DOHH2 (cell line): Measurements from ENCODE around the gene LAMC1.
A peak's percentile ranks its signal among the peaks of the same experiment; 100 is the strongest.

Experiments used
- H3F3A ChIP-seq: fragments of 200-600 bp; sonication (generic), shearing (Covaris generic); 2 replicates; pipeline ENCODE4 v1.6.0; 2016; ENCODE audit warnings: antibody characterized with exemption, mild to moderate bottlenecking; ENCODE audit not compliant: control insufficient read depth, insufficient read depth
- H3K27ac ChIP-seq: fragments of 200-600 bp; sonication (generic); 2 replicates; pipeline ENCODE4 v1.5.1; 2014; ENCODE audit warnings: low read depth, mild to moderate bottlenecking, low read length, moderate library complexity
- H3K27me3 ChIP-seq: fragments of 200-600 bp; sonication (generic); 2 replicates; pipeline ENCODE4 v1.6.1; 2014; ENCODE audit warnings: mild to moderate bottlenecking, low read length, mixed read lengths; ENCODE audit not compliant: control insufficient read depth
- H3K36me3 ChIP-seq: fragments of 200-600 bp; sonication (generic); 2 replicates; pipeline ENCODE4 v1.6.1; 2014; ENCODE audit warnings: mild to moderate bottlenecking, low read length, moderate library complexity, mixed read lengths; ENCODE audit not compliant: control insufficient read depth
- H3K4me1 ChIP-seq: fragments of 200-600 bp; sonication (generic); 2 replicates; pipeline ENCODE4 v1.6.1; 2014; ENCODE audit warnings: mild to moderate bottlenecking, low read length, mixed read lengths; ENCODE audit not compliant: control insufficient read depth
- H3K4me2 ChIP-seq: fragments of 200-600 bp; sonication (generic); 2 replicates; pipeline ENCODE4 v1.6.0; 2014; ENCODE audit warnings: mild to moderate bottlenecking, low read length, moderate library complexity
- H3K4me3 ChIP-seq: fragments of 200-600 bp; sonication (generic); 2 replicates; pipeline ENCODE4 v1.5.1; 2014; ENCODE audit warnings: mild to moderate bottlenecking, low read length, mixed read lengths
- H3K79me2 ChIP-seq: fragments of 200-600 bp; sonication (generic); 2 replicates; pipeline ENCODE4 v1.6.1; 2014; ENCODE audit warnings: mild to moderate bottlenecking, low read length, mixed read lengths; ENCODE audit not compliant: control insufficient read depth
- H3K9me2 ChIP-seq: fragments of 200-600 bp; sonication (generic); replicated peaks from 2 replicates; pipeline ENCODE4 v1.6.1; 2014; ENCODE audit warnings: mild to moderate bottlenecking, low read length, mixed read lengths; ENCODE audit not compliant: control insufficient read depth
- H3K9me3 ChIP-seq: fragments of 200-600 bp; sonication (generic); 2 replicates; pipeline ENCODE4 v1.6.1; 2014; ENCODE audit warnings: antibody characterized with exemption, low read length, mixed read lengths; ENCODE audit not compliant: control insufficient read depth, insufficient read depth
- H4K20me1 ChIP-seq: fragments of 200-600 bp; sonication (generic); 2 replicates; pipeline ENCODE4 v1.6.0; 2014; ENCODE audit warnings: low read depth, mild to moderate bottlenecking, antibody characterized with exemption, low read length, moderate library complexity; ENCODE audit not compliant: control insufficient read depth, insufficient read depth
- EZH2phosphoT487 ChIP-seq: fragments of 200-600 bp; sonication (generic); IDR thresholded peaks from 2 replicates; pipeline ENCODE4 v1.6.1; 2017; ENCODE audit warnings: borderline replicate concordance, mild to moderate bottlenecking, antibody characterized with exemption, low read length, moderate library complexity, mixed read lengths
- TF ChIP-seq, protein P1 (sequence below): fragments of 200-600 bp; sonication (generic); IDR thresholded peaks from one replicate; pipeline ENCODE4 v1.5.1; 2014; ENCODE audit warnings: antibody characterized with exemption, mild to moderate bottlenecking, low read depth, low read length; ENCODE audit not compliant: poor library complexity, severe bottlenecking

LAMC1 gene

GRCh38 chr1:183023146-183023600 is at the start of gene LAMC1:
LAMC1 (plus strand) TSS chr1:183023420; CDS start chr1:183023717, 297 bp downstream.
- Histone ChIP-seq H3K4me3 (peak within 1 kb of the TSS; percentile 74), H4K20me1 (peaks cover 9% of the 10 kb centered on the region; the same call in 1 of the 2 replicates), H3K27me3 (peaks cover 16% of the 10 kb centered on the region), H3K9me3 (no peaks in the 10 kb centered on the region), H3K9me2 (no peaks in the 10 kb centered on the region), H3K4me2 (peak within 1 kb of the TSS; percentile 80), H3K36me3 (no peaks in the 10 kb centered on the region), H3K4me1 (peaks cover 47% of the 10 kb centered on the region), H3K79me2 (peaks cover 17% of the 10 kb centered on the region), H3K27ac (peak within 1 kb of the TSS; percentile 36), H3F3A (peaks cover 14% of the 10 kb centered on the region)
- TF ChIP-seq, protein P1, sequence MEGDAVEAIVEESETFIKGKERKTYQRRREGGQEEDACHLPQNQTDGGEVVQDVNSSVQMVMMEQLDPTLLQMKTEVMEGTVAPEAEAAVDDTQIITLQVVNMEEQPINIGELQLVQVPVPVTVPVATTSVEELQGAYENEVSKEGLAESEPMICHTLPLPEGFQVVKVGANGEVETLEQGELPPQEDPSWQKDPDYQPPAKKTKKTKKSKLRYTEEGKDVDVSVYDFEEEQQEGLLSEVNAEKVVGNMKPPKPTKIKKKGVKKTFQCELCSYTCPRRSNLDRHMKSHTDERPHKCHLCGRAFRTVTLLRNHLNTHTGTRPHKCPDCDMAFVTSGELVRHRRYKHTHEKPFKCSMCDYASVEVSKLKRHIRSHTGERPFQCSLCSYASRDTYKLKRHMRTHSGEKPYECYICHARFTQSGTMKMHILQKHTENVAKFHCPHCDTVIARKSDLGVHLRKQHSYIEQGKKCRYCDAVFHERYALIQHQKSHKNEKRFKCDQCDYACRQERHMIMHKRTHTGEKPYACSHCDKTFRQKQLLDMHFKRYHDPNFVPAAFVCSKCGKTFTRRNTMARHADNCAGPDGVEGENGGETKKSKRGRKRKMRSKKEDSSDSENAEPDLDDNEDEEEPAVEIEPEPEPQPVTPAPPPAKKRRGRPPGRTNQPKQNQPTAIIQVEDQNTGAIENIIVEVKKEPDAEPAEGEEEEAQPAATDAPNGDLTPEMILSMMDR, result no peak
- no peak for TF ChIP-seq EZH2phosphoT487

GRCh38 chr1:182974506-182975191 is 48.6 kb upstream of the LAMC1 start:
- no peak for TF ChIP-seq EZH2phosphoT487
- TF ChIP-seq, protein P1, result no peak
- Histone ChIP-seq H3K9me3 (no peaks in the 10 kb centered on the region), H4K20me1 (no peaks in the 10 kb centered on the region), H3K79me2 (no peaks in the 10 kb centered on the region), H3K36me3 (no peaks in the 10 kb centered on the region), H3K9me2 (no peaks in the 10 kb centered on the region), H3K27ac (no peak overlapping the region), H3F3A (no peaks in the 10 kb centered on the region), H3K4me3 (no peak overlapping the region), H3K4me1 (no peaks in the 10 kb centered on the region), H3K27me3 (peaks cover 12% of the 10 kb centered on the region), H3K4me2 (no peak overlapping the region)

GRCh38 chr1:182977480-182977879 is 45.7 kb upstream of the LAMC1 start:
- H3K27me3 ChIP-seq, result no peaks in the 10 kb centered on the region
- H4K20me1 ChIP-seq, result no peaks in the 10 kb centered on the region
- no peaks in the 10 kb centered on the region for H3K79me2 ChIP-seq
- no peaks in the 10 kb centered on the region for H3K36me3 ChIP-seq
- H3K4me3 ChIP-seq, result no peak overlapping the region
- no peak overlapping the region for H3K4me2 ChIP-seq
- TF ChIP-seq EZH2phosphoT487, result no peak
- TF ChIP-seq, protein P1, result no peak
- no peaks in the 10 kb centered on the region for H3K4me1 ChIP-seq
- H3F3A ChIP-seq, result no peaks in the 10 kb centered on the region
- H3K9me2 ChIP-seq, result no peaks in the 10 kb centered on the region
- no peaks in the 10 kb centered on the region for H3K9me3 ChIP-seq
- no peak overlapping the region for H3K27ac ChIP-seq
